Measurements from ENCODE around the gene PPP1R1A.

The PPP1R1A gene

GRCh38 chr12:54628186-54628846 is 39.9 kb upstream of the PPP1R1A start:
- no peak overlapping the region for H3K4me3 ChIP-seq (ENCODE audit: low read depth, low read length)
- TF ChIP-seq POLR2A (IDR thresholded peaks at IDR 0.05; ENCODE audit: extremely low read depth, insufficient read length) (no peak), CTCF (IDR thresholded peaks at IDR 0.05; ENCODE audit: low read depth, low read length) (no peak), MYC (IDR thresholded peaks at IDR 0.05; ENCODE audit: low read depth, low read length) (no peak)
- TF ChIP-seq, protein P1, sequence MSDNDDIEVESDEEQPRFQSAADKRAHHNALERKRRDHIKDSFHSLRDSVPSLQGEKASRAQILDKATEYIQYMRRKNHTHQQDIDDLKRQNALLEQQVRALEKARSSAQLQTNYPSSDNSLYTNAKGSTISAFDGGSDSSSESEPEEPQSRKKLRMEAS (IDR thresholded peaks at IDR 0.05; ENCODE audit: low read depth, low read length), result no peak
- no peak for DNase-seq (ENCODE audit: low read depth)

DNA sequence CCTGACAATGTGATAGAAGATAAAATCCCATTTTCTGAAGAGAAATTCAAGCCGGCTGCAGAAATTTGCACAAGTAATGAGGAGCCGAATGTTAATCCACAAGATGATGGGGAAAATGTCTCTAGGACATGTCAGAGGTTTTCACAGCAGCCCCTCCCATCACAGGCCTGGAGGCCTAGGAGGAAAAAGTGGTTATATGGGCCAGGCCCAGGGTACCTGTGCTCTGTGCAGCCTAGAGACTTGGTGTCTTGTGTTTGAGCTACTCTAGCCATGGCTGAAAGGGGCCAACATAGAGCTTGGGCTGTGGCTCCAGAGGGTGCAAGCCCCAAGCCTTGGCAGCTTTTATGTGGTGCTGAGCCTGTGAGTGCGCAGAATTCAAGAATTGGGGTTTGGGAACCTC is 38.8 kb upstream of the PPP1R1A start:
- H3K4me3 ChIP-seq (ENCODE audit: low read depth, low read length), result no peak overlapping the region
- TF ChIP-seq CTCF (IDR thresholded peaks at IDR 0.05; ENCODE audit: low read depth, low read length) (no peak), POLR2A (IDR thresholded peaks at IDR 0.05; ENCODE audit: extremely low read depth, insufficient read length) (no peak), MYC (IDR thresholded peaks at IDR 0.05; ENCODE audit: low read depth, low read length) (no peak)
- TF ChIP-seq, protein P1 (IDR thresholded peaks at IDR 0.05; ENCODE audit: low read depth, low read length), result no peak
- no peak for DNase-seq (ENCODE audit: low read depth)

- TF ChIP-seq MYC (IDR thresholded peaks at IDR 0.05; ENCODE audit: low read depth, low read length) (no peak), CTCF (IDR thresholded peaks at IDR 0.05; ENCODE audit: low read depth, low read length) (no peak), POLR2A (IDR thresholded peaks at IDR 0.05; ENCODE audit: extremely low read depth, insufficient read length) (no peak)
- TF ChIP-seq, protein P1 (IDR thresholded peaks at IDR 0.05; ENCODE audit: low read depth, low read length), result no peak
- DNase-seq (ENCODE audit: low read depth), result no peak
- H3K4me3 ChIP-seq (ENCODE audit: low read depth, low read length), result no peak overlapping the region
Measured at GRCh38 chr12:54625598-54625997, 37.1 kb upstream of the PPP1R1A start.

DNA sequence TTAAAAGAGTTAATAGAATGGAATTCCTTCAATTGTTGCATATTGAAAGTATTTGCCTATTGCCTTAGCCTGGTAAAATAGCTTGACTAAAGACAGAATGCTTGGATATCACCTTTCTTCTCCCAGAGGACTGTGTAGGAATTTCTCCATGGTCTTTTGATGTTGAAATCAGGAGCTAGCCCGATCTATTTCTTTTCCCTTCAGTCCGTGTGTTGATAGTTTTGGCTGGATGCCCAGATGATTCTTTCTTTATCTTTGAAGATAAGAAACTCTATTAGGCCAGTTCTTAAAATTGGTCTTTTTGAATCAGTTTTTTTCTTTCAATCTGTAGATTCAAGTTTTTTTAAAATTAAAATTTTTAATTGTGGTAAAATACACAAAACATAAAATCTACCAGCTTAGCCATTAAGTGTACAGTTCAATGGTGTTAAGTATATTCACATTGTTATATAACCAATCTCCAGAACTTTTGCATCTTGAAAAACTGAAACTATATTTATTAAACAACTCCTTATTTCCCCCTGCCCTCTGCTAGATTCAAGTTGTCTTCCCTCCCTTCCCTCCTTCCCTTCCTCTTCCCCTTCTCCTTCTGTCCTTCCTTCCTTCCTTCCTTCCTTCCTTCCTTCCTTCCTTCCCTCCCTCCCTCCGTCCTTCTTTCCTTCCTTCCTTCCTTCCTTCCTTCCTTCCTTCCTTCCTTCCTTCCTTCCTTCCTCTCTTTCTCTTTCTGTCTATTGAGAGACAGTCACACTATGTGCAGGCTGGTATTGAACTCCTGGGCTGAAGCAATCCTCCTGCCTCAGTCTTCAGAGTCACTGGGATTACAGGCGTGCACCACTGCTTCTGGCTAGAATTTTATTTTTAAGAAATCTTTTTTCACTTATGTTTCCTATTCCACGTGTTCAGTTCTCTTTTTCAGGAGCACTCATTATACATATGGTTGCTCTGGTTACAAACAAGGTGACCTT is 36.1 kb upstream of the PPP1R1A start:
- DNase-seq (ENCODE audit: low read depth), result no peak
- TF ChIP-seq MYC (IDR thresholded peaks at IDR 0.05; ENCODE audit: low read depth, low read length) (no peak), CTCF (IDR thresholded peaks at IDR 0.05; ENCODE audit: low read depth, low read length) (no peak), POLR2A (IDR thresholded peaks at IDR 0.05; ENCODE audit: extremely low read depth, insufficient read length) (no peak)
- TF ChIP-seq, protein P1 (IDR thresholded peaks at IDR 0.05; ENCODE audit: low read depth, low read length), result no peak
- H3K4me3 ChIP-seq (ENCODE audit: low read depth, low read length), result no peak overlapping the region

GRCh38 chr12:54622463-54623183 is 34.2 kb upstream of the PPP1R1A start:
- TF ChIP-seq POLR2A (IDR thresholded peaks at IDR 0.05; ENCODE audit: extremely low read depth, insufficient read length) (no peak), CTCF (IDR thresholded peaks at IDR 0.05; ENCODE audit: low read depth, low read length) (peak; percentile 10), MYC (IDR thresholded peaks at IDR 0.05; ENCODE audit: low read depth, low read length) (no peak)
- TF ChIP-seq, protein P1 (IDR thresholded peaks at IDR 0.05; ENCODE audit: low read depth, low read length), result no peak
- H3K4me3 ChIP-seq (ENCODE audit: low read depth, low read length), result no peak overlapping the region
- DNase-seq (ENCODE audit: low read depth), result peak; percentile 24
